ENCODE measurements around the gene RANGRF.

The RANGRF gene

GRCh38 chr17:8312726-8313600 lies 24.5 kb downstream of the RANGRF start:
- FAIRE-seq (no peak), DNase-seq (ENCODE audit: insufficient read length, low spot score) (no peak)

GRCh38 chr17:8314797-8315763 lies 26.6 kb downstream of the RANGRF start:
- DNase-seq (ENCODE audit: insufficient read length, low spot score) (no peak), FAIRE-seq (no peak)

GRCh38 chr17:8315764-8316217 lies 27.3 kb downstream of the RANGRF start:
- DNase-seq (ENCODE audit: insufficient read length, low spot score), result no peak
- FAIRE-seq, result no peak

GRCh38 chr17:8318010-8318935 lies 29.8 kb downstream of the RANGRF start:
- FAIRE-seq, result no peak
- no peak for DNase-seq (ENCODE audit: insufficient read length, low spot score)

GRCh38 chr17:8320262-8320661 lies 31.8 kb downstream of the RANGRF start:
- no peak for DNase-seq (ENCODE audit: insufficient read length, low spot score)
- no peak for FAIRE-seq

GRCh38 chr17:8320990-8321389 lies 32.5 kb downstream of the RANGRF start:
- DNase-seq (ENCODE audit: insufficient read length, low spot score) (no peak), FAIRE-seq (no peak)

GRCh38 chr17:8322061-8322460 lies 33.6 kb downstream of the RANGRF start:
- DNase-seq (ENCODE audit: insufficient read length, low spot score) (no peak), FAIRE-seq (no peak)

GRCh38 chr17:8324132-8324531 lies 35.7 kb downstream of the RANGRF start:
- DNase-seq (ENCODE audit: insufficient read length, low spot score) (no peak), FAIRE-seq (no peak)

GRCh38 chr17:8324923-8325322 lies 36.5 kb downstream of the RANGRF start:
- DNase-seq (ENCODE audit: insufficient read length, low spot score), result no peak
- no peak for FAIRE-seq

GRCh38 chr17:8326511-8327302 lies 38.2 kb downstream of the RANGRF start:
- DNase-seq (ENCODE audit: insufficient read length, low spot score) (no peak), FAIRE-seq (no peak)

- no peak for DNase-seq (ENCODE audit: insufficient read length, low spot score)
- FAIRE-seq, result no peak
These were observed 38.8 kb downstream of the RANGRF start for GRCh38 chr17:8327303-8327649.

- no peak for DNase-seq (ENCODE audit: insufficient read length, low spot score)
- no peak for FAIRE-seq
These were observed 43.7 kb downstream of the RANGRF start for GRCh38 chr17:8332128-8332527.

- FAIRE-seq (no peak), DNase-seq (ENCODE audit: insufficient read length, low spot score) (no peak)
These were observed 44.2 kb downstream of the RANGRF start for GRCh38 chr17:8332688-8333087.

- DNase-seq (ENCODE audit: insufficient read length, low spot score) (no peak), FAIRE-seq (no peak)
These were observed 44.8 kb downstream of the RANGRF start for GRCh38 chr17:8333281-8333680.

- DNase-seq (ENCODE audit: insufficient read length, low spot score) (no peak), FAIRE-seq (peak; percentile 60)
These were observed 49.6 kb downstream of the RANGRF start for GRCh38 chr17:8337802-8338752.

- DNase-seq (ENCODE audit: insufficient read length, low spot score) (no peak), FAIRE-seq (no peak)
These were observed 50.3 kb downstream of the RANGRF start for GRCh38 chr17:8338753-8339140.

- DNase-seq (ENCODE audit: insufficient read length, low spot score) (no peak), FAIRE-seq (no peak)
These were observed 51.1 kb downstream of the RANGRF start, which contains the start of gene ODF4 for GRCh38 chr17:8339540-8339939. TSS of gene ODF4 (plus strand) at chr17:8339840. CDS start at chr17:8340052, 212 bp downstream.

Data from HTR-8/SVneo (cell line).